KOPT-K1 (cell line): ENCODE data around the gene TSHZ2.
"Not testable (repeated sequence)": the region's sequence is repeated elsewhere in the genome, so short reads cannot be mapped to it uniquely, and the experiment has no call there.

Experiments used
- H3K27ac ChIP-seq: fragments of 200-600 bp; sonication (generic); 2 replicates; pipeline ENCODE4 v1.5.1; 2016; ENCODE audit warnings: antibody characterized with exemption, mild to moderate bottlenecking, low read depth, low read length; ENCODE audit not compliant: poor library complexity, severe bottlenecking
- H3K36me3 ChIP-seq: fragments of 200-600 bp; sonication (generic); 2 replicates; pipeline ENCODE4 v1.5.1; 2017; ENCODE audit warnings: antibody characterized with exemption, mild to moderate bottlenecking, low read length, moderate library complexity; ENCODE audit not compliant: insufficient read depth
- H3K9me3 ChIP-seq: fragments of 200-600 bp; sonication (generic); 2 replicates; pipeline ENCODE4 v1.5.1; 2017; ENCODE audit warnings: antibody characterized with exemption, low read length, mild to moderate bottlenecking; ENCODE audit not compliant: insufficient read depth, poor library complexity, severe bottlenecking

TSHZ2 gene

DNA sequence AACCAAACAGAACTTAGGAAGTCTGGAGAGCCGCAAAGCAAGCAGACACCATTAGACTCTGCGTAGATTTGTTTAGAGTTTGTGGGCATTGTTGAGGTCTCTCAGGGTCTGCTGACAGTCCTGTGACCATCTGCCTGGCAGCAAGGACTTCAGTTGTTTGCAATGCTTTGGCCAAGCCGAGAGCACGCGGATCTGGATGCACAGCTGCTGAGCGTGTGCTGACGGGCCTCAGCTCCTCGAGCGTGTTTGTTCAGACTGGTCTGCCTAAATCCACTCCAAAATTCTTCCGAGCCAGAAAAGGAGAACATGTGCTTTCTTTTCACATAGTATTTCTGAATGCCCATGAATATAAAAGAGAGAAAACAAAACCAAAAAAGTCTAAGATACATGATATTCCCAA, 462.5 kb downstream of the TSHZ2 start:
- H3K9me3 ChIP-seq = peaks cover 5% of the 10 kb centered on the region
- no peaks in the 10 kb centered on the region for H3K36me3 ChIP-seq
- H3K27ac ChIP-seq = no peak overlapping the region

DNA sequence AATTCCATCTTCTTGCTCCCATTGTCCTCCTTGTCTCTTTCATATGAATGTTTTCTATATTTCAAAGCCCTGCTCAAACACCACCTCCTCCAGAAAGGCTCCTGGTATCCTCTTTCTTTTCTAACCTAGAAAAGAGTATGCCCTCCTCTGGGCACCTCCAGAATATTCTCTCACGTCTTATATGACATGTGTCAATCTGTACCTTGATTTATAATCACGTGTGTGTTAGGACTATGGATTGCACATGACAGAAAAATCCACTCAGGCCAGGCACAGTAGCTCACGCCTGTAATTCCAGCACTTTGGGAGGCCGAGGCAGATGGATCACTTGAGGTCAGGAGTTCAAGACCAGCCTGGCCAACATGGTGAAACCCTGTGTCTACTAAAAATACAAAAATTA, 464.8 kb downstream of the TSHZ2 start:
- H3K27ac ChIP-seq, H3K9me3 ChIP-seq, H3K36me3 ChIP-seq: not testable (repeated sequence)

DNA sequence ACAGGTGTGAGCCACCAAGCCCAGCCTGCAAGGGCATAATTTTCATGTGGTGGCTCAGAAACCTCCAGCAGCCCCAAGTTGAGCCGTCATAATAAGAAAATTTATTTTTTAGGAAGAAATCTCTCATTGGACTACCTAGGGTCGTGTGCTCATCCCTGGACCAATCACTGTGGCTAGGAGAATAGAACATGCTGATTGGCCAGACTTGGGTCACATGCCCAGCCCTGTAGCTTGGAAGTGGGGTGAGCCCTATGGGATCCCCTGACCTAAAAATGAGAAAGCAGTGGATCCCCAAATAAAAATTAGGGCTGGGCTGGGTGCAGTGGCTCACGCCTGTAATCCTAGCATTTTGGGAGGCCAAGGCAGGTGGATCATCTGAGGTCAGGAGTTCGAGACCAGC, 466.2 kb downstream of the TSHZ2 start:
- Histone ChIP-seq H3K27ac (no peak overlapping the region), H3K9me3 (peaks cover 5% of the 10 kb centered on the region), H3K36me3 (no peaks in the 10 kb centered on the region)

GRCh38 chr20:53439046-53439445, 466.9 kb downstream of the TSHZ2 start:
- no peak overlapping the region for H3K27ac ChIP-seq
- H3K9me3 ChIP-seq = peaks cover 5% of the 10 kb centered on the region
- H3K36me3 ChIP-seq = no peaks in the 10 kb centered on the region

GRCh38 chr20:53439616-53440015, 467.5 kb downstream of the TSHZ2 start:
- no peak overlapping the region for H3K27ac ChIP-seq
- H3K9me3 ChIP-seq = peaks cover 5% of the 10 kb centered on the region

GRCh38 chr20:53444401-53445149, 472.4 kb downstream of the TSHZ2 start:
- H3K9me3 ChIP-seq = peaks cover 16% of the 10 kb centered on the region
- H3K36me3 ChIP-seq = no peaks in the 10 kb centered on the region
- H3K27ac ChIP-seq = no peak overlapping the region

More at GRCh38 chr20:53439616-53440015, 467.5 kb downstream of the TSHZ2 start:
- H3K36me3 ChIP-seq = no peaks in the 10 kb centered on the region

DNA sequence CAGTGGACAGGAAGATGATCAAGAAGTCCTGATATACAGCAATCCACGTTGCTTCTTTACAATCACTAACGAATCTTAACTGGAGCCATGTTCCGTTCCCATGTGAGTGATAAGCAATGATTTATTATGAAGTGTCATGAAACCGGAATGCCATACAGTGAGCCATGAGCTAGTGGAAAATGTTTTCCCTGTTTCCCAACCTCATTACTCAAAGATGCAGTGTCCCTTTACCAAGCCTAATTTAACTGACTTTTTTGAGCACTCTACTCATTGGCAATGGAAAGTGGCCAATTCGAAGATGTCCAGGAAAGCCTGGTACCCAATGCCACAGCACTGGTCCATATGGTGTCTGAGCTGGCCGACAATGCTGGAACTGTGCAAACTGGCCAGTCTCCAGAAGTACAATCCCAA, 473.2 kb downstream of the TSHZ2 start:
- no peaks in the 10 kb centered on the region for H3K36me3 ChIP-seq
- peaks cover 16% of the 10 kb centered on the region for H3K9me3 ChIP-seq
- no peak overlapping the region for H3K27ac ChIP-seq

DNA sequence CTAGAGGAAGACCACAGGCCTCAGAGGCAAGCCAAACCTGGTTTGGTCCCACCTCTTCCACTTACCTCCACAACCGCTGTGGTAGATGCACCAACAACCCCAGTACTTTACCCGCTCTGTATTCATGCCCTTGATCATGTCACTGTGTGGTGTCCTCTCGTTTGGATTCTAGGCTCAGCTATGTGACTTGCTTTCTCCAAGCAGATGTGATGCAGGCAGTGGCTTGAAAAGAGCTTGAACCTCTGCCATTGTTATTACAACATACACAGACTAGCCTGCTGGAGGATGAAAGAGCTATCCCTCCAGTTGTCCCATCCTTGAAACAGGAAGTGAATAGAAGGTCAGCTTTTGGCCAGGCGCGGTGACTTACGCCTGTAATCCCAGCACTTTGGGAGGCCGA, 473.8 kb downstream of the TSHZ2 start:
- no peaks in the 10 kb centered on the region for H3K36me3 ChIP-seq
- H3K9me3 ChIP-seq = peaks cover 16% of the 10 kb centered on the region
- H3K27ac ChIP-seq = no peak overlapping the region

- Histone ChIP-seq H3K36me3 (no peaks in the 10 kb centered on the region), H3K9me3 (peaks cover 16% of the 10 kb centered on the region), H3K27ac (no peak overlapping the region)
Measured at GRCh38 chr20:53447316-53447715, 475.2 kb downstream of the TSHZ2 start.

- no peak overlapping the region for H3K27ac ChIP-seq
- H3K36me3 ChIP-seq = no peaks in the 10 kb centered on the region
- peaks cover 16% of the 10 kb centered on the region for H3K9me3 ChIP-seq
Measured at GRCh38 chr20:53448426-53448825, 476.3 kb downstream of the TSHZ2 start.

DNA sequence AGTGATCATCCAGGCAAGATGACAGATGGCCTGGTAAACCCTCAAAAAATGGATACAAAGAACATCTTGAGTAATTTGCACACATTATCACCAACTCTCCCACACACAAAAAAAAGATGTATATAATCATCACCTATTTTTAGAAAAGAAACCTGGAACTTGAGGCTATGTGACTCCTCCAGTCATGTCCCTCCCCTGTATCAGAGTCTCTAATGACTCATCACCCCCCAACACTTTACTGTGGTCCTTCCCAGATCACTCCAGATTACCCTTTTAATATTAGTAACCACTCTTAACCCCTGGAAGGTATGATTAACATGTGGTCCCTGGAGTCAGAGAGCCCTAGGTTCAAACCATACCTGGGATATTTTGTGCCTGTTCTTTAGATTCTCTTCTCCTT, 476.7 kb downstream of the TSHZ2 start:
- Histone ChIP-seq H3K27ac (no peak overlapping the region), H3K9me3 (peaks cover 16% of the 10 kb centered on the region), H3K36me3 (no peaks in the 10 kb centered on the region)

- H3K27ac ChIP-seq = no peak overlapping the region
- no peaks in the 10 kb centered on the region for H3K36me3 ChIP-seq
- peaks cover 16% of the 10 kb centered on the region for H3K9me3 ChIP-seq
Measured at GRCh38 chr20:53453076-53453475, 480.9 kb downstream of the TSHZ2 start.

DNA sequence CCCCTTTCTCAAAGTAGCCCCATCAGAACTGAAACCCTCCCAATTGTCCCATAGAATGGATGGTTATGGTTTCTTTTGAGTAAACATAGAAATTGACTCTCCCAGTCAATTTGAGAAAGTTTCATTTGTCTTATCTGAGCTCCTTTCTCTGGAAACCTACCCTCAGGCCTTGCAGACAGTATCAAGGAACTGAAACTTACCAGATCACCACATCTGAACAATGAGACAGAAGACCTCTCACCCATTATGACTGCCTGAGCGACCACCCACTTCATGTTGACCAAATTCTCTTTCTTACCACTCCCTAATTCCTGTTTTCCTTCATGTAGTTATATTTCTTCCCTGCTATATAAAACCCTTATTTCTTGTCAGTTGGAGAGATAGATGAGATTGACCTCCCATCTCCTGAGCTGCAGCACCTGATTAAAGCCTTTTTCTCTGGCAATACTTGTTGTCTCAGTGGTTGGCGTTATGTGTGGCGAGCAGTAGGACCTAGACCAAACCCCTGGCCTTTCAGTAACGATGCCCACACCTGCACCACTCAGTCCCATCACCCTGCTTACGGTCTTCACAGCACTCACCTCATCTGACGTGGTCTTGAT, 482.6 kb downstream of the TSHZ2 start:
- no peak overlapping the region for H3K27ac ChIP-seq
- no peaks in the 10 kb centered on the region for H3K36me3 ChIP-seq

DNA sequence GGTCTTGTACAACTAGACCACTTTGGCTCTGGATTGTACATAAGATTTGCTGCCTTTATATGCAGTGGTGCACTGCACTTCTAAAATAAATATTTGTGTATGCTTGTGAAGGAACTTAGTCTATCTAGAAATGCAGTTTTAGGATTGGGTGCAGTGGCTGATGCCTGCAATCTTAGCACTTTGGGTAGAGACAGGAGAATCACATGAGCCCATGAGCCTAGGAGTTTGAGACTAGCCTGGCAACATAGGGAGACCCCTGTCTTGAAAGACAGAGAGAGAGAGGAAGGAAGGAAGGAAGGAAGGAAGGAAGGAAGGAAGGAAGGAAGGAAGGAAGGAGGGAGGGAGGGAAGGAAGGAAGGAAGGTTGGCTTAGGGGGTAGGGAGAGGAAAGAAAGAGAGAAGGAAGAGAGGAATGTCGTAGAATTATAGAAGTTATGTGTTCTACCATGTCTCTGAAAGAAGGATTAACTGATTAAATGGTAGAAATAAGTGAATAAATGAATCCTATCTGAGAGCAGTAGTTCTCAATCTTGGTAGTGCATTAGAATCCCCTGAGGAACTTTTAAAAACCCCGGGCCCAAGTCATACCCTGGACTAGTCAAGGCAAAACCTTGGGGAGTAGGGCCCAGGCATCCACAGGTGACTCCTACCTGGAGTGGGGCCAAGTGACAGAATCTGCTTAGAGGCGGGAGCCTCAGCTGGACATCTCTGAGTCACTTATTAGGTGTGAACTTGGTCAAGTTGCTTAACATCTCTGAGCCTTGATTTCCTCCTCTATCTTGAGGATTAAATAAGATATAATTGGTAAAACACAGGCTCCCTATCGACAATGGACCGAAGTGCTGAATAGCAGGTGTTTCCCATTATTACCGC, 491.2 kb downstream of the TSHZ2 start:
- no peaks in the 10 kb centered on the region for H3K9me3 ChIP-seq
- H3K27ac ChIP-seq = no peak overlapping the region
- no peaks in the 10 kb centered on the region for H3K36me3 ChIP-seq

More for the DNA sequence above, 482.6 kb downstream of the TSHZ2 start:
- peaks cover 8% of the 10 kb centered on the region for H3K9me3 ChIP-seq

- Histone ChIP-seq H3K9me3 (no peaks in the 10 kb centered on the region), H3K27ac (no peak overlapping the region), H3K36me3 (no peaks in the 10 kb centered on the region)
Measured at GRCh38 chr20:53466279-53466678, 494.1 kb downstream of the TSHZ2 start.
